ENCODE data around the gene PLXNB1.

The PLXNB1 gene

DNA sequence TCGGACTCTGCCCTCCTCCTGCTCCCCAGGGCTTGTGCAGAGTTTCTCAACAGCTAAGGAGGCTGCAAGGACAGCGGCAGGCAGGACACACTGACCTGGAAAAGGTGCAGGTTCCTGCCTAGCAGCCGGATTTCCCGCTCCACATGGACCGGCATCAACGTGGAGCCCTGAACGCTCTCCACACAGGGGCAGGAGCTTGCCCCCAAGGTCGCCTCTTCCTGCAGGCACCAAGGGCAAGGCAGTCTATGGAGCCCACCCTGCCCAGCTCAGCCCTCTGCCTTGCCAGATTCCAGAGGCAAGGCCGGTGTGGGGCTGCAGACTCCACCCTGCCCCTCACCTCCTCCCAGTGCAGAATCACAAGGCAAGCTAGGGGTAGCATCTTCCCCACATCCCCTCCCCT, 10.7 kb downstream of the PLXNB1 start:
- H3K4me3 ChIP-seq (replicated peaks in 1 of 2; ENCODE audit: low read depth in 2 of 2, low read length in 2 of 2): no peak overlapping the region
- TF ChIP-seq, protein P1, sequence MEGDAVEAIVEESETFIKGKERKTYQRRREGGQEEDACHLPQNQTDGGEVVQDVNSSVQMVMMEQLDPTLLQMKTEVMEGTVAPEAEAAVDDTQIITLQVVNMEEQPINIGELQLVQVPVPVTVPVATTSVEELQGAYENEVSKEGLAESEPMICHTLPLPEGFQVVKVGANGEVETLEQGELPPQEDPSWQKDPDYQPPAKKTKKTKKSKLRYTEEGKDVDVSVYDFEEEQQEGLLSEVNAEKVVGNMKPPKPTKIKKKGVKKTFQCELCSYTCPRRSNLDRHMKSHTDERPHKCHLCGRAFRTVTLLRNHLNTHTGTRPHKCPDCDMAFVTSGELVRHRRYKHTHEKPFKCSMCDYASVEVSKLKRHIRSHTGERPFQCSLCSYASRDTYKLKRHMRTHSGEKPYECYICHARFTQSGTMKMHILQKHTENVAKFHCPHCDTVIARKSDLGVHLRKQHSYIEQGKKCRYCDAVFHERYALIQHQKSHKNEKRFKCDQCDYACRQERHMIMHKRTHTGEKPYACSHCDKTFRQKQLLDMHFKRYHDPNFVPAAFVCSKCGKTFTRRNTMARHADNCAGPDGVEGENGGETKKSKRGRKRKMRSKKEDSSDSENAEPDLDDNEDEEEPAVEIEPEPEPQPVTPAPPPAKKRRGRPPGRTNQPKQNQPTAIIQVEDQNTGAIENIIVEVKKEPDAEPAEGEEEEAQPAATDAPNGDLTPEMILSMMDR (IDR thresholded peaks at IDR 0.05; ENCODE audit: low read depth, low read length): no peak
- no peak for DNase-seq (ENCODE audit: low read depth in 2 of 2)

DNA sequence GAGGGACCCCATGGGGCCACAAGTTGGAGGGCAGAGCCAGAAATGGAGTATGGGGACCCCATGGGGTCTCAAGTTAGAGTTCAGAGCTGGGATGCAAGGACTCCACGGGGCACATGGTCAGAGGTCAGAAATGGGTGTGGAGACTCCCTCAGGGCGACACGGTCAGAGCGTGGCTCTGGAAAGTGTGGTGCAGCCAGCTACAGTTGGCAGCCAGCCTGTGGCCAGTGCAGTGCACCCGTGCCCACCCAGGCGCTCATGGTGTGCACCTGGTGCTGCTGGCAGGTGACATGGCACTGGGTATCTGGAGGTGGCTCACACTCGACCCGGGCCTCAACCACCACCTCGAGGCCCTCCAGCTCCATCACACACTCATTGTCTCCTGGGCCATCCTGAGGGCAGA, 11.2 kb downstream of the PLXNB1 start:
- TF ChIP-seq, protein P1 (IDR thresholded peaks at IDR 0.05; ENCODE audit: low read depth, low read length): no peak
- no peak overlapping the region for H3K4me3 ChIP-seq (replicated peaks in 1 of 2; ENCODE audit: low read depth in 2 of 2, low read length in 2 of 2)
- DNase-seq (ENCODE audit: low read depth in 2 of 2): no peak

DNA sequence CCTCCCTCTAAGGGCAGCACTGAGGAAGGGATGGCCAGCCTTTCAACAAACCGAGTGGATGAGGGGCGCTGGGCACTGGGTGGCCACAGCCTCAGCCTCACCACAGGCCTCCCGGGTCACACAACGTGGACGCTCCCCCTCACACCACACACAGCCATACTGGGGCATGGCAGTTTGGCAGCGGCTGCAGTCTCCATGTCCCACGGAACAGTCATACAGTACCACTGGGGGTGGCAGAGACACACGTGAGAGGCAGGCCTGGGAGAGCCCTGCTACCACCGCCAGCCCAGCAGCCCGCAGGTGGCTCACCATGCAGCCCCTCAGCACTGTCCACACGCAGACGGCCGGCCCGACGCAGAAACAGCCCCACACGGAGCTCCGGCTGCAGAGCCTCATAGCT, 11.7 kb downstream of the PLXNB1 start:
- TF ChIP-seq, protein P1 (IDR thresholded peaks at IDR 0.05; ENCODE audit: low read depth, low read length): no peak
- no peak overlapping the region for H3K4me3 ChIP-seq (replicated peaks in 1 of 2; ENCODE audit: low read depth in 2 of 2, low read length in 2 of 2)
- DNase-seq (ENCODE audit: low read depth in 2 of 2): no peak

DNA sequence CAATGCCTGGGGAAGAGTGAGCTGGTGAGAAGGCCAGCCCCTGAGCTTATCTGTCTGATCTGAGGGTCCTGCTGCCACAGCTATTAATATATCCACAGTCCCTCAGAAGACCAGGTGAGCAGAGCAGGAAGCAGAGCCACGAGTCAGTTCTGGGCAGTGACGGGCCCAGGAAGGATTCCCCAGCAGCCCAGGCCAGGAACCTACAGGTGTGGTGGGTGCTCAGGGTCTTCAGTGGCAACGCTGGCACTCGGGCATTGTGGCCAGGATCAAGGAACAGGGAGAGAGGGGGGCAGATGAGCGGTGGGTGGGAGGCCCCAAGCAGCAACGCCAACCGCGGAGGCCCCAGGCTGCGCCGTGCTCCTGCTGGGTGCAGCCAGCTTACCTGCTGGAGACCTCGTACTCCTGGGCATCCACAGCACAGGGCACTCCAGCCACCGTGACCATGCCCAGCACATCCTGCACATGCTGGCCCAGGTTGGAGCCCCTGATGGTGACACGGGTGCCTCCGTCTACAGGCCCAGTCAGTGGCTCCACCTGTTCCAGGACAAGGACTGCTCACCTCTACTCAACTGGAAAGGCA, 12.3 kb downstream of the PLXNB1 start:
- no peak for DNase-seq (ENCODE audit: low read depth in 2 of 2)
- no peak overlapping the region for H3K4me3 ChIP-seq (replicated peaks in 1 of 2; ENCODE audit: low read depth in 2 of 2, low read length in 2 of 2)
- TF ChIP-seq, protein P1 (IDR thresholded peaks at IDR 0.05; ENCODE audit: low read depth, low read length): no peak

DNA sequence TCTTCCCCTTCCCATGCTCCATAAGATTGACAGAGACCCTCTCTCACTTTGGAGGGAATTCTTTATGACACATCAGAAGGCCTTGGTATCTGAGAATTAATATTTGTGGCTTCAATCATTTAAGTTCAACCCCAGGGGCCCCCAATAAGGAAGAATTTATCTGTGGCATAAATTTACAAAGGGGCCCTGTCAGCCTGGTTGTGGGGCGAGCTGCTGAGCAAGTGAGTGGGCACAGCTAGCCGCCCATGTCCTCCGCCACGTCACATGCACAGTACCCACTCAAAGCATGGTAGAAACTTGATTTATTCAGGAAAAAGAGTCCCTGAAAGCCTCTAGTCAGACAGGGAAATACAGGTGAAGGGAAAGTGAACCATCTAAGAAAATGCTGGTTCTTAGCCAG, 13.3 kb downstream of the PLXNB1 start:
- H3K4me3 ChIP-seq (replicated peaks in 1 of 2; ENCODE audit: low read depth in 2 of 2, low read length in 2 of 2): no peak overlapping the region
- TF ChIP-seq, protein P1 (IDR thresholded peaks at IDR 0.05; ENCODE audit: low read depth, low read length): no peak
- no peak for DNase-seq (ENCODE audit: low read depth in 2 of 2)

DNA sequence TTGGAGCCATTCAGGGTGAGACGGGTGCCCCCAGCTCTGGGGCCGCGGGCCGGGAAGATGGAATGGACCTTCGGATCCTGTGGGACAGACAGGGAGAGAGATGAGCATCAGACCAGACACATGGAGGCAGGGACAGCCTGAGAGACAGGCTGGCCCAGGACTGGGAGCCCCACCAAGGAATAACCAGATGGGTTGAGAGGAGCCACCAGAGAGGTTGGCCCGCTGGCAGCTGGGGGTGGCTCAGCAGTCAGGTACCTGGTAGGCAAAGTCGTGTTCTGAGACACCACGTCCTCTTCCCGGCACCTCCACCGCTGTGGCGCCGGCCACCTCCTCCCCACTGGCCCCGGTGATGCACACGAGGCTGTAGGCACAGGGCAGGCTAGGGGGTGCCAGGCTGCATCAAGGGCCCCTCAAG, 13.8 kb downstream of the PLXNB1 start:
- no peak for DNase-seq (ENCODE audit: low read depth in 2 of 2)
- TF ChIP-seq, protein P1 (IDR thresholded peaks at IDR 0.05; ENCODE audit: low read depth, low read length): no peak
- no peak overlapping the region for H3K4me3 ChIP-seq (replicated peaks in 1 of 2; ENCODE audit: low read depth in 2 of 2, low read length in 2 of 2)
